Mammary epithelial cell (primary cell): ENCODE measurements around the gene NFASC.

Experiments
- CTCF ChIP-seq, 2 donors: IDR thresholded peaks in 1 of 2; conservative IDR thresholded peaks in 1 of 2; 2 replicates each; pipeline ENCODE4 v1.5.1; 2011 to 2012; ENCODE audit warnings: inconsistent platforms in 2 of 2, low read length in 2 of 2, mild to moderate bottlenecking in 2 of 2, control low read depth in 1 of 2, low read depth in 1 of 2; ENCODE audit not compliant: insufficient read depth in 1 of 2; ENCODE audit errors: extremely low read depth in 1 of 2
- EZH2 ChIP-seq: IDR thresholded peaks from 2 replicates; pipeline ENCODE4 v1.6.1; 2012; ENCODE audit warnings: low read length, inconsistent platforms, borderline replicate concordance

DNA sequence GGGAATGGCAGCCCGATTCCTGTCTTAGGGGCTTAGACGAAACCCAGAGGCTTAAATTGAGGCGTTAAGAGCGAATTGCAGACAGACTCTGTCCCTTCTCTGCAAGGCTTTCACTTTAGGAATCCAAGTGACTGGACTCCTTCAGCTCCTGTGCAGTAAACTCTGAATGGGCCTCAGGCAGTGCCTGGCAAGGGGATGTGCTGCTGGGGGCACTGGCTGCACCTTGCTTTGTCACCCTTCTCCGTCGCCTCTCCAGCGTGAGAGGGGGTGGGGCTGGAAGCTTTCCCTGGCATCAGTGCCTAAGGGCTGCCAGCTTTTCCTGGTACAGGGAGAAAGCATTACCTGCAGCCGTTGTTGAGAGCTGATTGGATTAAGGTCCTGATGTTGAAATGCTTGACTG, 39.9 kb upstream of the NFASC start:
- TF ChIP-seq EZH2 (no peak), CTCF (conservative IDR thresholded peaks at IDR 0.05 in 1 of 2, IDR thresholded peaks at IDR 0.05 in 1 of 2; ENCODE audit: extremely low read depth in 1 of 2, insufficient read depth in 1 of 2, low read depth in 1 of 2, low read length in 2 of 2) (no peak)
